ELR (cell line): ENCODE measurements around the gene ZSWIM5.
"Not testable (repeated sequence)": the region's sequence is repeated elsewhere in the genome, so short reads cannot be mapped to it uniquely, and the experiment has no call there.

Source experiments
- DNase-seq: peaks from one replicate; pipeline ENCODE4 v3.0.0-alpha.2; 2015; ENCODE audit warnings: low read depth

The ZSWIM5 gene

DNA sequence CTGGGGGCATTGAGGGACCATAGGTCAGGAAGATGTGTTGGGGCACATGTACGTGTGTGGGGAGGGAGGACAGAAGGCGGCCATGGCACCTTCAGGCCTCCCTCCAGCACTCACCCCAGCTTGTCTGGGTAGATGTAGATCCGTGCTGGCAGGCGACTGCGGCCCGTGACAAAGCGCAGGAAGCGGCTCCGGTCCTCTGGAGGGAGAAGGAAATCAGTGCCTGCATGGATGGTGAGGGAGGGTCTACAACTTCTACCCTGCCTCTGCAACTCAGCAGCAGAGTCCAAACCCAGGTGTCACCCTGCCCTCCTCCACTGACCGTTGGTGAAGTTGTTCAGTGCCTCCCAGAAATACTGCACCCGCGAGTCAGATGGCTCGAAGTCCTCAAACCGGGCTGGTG, 202.7 kb downstream of the ZSWIM5 start:
- DNase-seq = no peak

DNA sequence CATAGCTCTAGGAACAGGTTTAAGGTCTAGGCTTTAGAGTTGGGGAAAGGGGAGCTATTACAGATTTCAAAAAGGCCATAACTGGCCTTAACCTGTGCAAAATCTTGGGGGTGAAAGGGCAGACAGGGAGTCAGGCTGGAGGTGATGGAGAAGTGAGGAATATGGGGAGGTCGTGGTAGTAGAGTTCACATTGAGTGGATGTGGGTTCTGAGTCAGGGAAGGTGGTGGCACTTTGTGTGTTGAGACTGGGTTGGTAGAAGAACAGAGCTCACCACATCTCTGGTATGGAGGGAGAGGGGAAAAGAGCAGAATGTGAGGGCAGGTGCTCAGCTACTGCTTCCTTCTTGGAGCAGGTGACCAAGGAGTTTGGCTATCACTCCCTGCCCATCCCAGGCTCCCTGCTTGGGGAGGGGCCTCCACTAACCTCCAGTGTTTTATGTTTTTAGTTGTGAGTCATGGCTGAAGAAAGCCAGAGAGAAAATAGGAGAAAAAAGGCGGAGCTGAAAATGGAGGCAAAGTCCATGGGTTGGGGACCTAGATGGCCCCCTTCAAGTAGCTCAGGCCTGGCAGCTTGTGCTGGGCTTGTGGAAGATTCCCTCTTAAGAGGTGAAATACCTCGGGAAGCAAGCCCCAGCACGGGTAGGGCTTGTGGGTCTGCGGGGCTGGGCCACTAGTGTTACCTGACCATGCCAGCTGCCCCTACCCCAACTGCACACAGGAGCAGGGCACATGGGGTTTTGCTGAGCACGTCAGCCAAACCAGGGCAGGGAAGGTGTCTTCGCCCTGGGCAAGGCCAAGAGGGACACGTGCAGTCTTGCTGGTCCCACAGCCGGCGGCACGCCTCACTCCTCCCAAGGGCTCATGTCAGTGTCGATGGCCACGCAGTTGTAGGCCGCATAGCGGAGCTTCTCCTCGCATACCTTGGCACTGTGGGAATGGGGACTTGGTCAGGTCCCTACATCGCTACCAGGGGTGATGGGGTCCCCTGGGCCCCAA, 203.5 kb downstream of the ZSWIM5 start:
- no peak for DNase-seq

DNA sequence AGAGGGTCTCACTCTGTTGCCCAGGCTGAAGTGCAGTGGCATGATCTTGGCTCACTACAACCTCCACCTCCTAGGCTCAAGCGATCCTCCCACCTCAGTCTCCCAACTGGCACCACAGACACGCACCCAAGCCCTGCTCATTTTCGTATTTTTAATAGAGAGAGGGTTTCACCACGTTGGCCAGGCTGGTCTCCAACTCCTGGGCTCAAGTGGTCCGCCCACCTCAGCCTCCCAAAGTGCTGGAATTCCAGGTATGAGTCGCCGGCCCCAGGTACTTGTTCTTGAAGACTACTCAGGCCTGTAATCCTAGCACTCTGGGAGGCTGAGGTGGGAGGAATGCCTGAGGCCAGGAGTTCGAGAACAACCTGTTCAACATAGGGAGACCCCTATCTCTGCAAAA, 204.8 kb downstream of the ZSWIM5 start:
- DNase-seq = not testable (repeated sequence)

DNA sequence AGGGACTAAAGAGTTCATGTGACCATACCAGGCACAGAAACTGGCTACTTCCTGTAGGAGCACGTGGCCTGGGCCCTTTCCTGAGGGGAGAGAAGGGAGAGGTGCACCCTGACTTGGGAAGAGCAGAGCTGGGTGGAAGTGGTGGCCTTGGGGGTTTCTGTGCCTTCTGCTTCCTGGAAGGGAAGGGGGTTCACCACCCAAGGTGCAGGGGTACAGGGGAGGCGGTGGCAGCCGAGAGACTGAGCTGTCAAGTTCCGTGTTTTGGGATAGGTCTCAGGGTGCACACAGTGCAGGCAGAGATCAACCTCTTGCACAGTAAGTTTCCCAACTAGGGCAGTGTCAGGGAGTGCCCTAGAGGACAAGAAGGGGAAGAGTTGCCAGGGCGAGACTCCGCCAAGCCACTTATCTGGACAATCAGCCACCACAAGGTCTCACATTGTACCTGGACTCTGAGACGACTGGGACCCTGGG, 205.4 kb downstream of the ZSWIM5 start:
- no peak for DNase-seq

DNA sequence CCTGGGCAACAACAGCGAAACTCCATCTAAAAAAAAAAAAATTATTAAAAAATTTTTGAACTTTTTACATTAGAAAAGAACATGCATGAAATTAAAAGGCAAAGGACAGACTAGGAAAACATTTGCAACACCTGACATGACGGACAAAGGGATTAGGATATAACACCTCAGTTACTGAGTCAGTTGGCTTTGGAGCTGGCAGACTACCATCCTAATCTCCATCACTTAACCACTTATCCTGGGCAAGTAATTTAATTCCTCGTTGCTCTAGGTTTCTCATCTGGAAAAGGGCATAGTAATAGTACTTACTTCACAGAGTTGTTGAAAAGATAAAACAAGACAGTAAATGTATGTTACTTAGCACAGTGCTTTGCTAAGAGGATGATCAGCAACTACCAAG, 207.2 kb downstream of the ZSWIM5 start:
- no peak for DNase-seq

DNA sequence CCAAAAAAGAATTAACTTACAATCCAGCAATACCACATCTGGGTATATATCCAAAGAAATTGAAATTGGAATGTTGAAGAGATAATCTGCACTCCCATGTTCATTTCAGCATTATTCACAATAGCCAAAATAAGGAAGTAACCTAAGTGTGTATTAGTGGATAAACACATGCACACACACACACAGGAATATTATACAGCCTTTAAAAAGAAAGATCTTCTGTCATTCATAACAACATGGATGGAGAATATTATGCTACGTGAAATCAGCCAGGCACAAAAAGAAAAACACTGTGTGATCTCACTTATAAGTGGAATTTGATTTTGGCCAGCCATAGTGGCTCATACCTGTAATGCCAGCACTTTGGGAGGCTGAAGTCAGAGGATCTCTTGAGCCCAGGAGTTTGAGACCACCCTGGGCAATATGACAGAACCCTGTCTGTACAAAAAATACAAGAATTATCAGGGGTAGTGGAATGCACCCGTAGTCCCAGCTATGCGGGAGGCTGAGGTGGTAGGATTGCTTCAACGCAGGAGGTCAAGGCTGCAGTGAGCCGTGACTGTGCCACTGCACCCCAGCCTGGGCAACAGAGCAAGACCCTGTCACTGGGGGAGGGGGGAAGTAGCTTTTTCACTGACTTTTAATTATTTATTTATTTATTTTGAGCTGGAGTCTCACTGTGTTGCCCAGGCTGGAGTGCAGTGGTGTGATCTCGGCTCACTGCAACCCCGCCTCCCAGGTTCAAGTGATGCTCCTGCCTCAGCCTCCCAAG, 210.8 kb downstream of the ZSWIM5 start:
- no peak for DNase-seq

DNA sequence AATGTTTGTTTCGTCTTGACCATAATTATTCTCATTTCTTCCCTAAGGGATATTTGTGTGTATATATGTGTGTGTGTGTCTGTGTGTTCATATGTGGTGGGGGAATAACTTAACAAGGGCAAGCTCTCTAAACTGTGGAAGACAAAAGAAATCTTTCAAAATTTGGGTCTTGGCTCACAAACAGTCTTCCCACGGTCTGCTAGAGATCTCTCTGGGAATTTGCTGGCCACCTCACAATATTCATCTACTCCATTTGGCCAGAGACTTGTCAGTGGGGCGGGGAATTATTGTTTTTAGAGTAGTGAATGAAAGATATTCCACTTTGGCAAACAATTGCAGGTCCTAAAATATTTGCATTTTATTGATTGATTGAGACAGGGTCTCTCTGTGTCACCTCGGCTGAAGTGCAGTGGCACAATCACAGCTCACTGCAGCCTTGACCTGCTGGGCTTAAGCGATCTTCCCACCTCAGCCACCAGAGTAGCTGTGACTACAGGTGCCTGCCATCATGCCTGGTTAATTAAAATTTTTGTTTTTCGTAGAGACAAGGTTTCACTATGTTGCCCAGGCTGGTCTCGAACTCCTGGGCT, 212.0 kb downstream of the ZSWIM5 start:
- DNase-seq = no peak

DNA sequence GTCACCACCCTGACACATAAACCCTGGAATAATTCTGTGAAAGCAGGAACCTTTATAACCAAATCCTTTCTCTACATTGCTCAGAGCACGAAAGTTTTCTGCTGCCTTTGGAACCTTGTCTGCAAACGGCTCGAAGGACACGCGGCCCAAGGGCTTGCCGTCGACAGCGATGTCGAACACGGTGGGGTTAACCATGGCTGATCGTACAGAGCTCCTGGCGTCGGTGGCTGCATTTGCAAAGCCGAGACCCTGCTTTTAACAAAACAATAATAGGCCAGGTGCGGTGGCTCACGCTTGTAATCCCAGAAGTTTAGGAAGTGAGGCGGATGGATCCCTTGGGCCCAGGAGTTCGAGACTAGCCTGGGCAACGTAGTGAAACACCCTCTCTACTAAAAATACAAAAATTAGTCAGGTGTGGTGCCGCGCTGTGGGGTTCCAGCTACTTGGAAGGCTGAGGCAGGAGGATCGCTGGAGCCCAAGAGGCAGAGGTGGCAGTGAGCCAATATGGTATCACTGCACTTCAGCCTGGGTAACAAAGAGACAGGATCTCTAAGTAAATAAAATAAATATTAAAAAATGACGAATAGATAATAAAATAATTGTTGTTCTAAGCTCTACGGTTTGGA, 217.8 kb downstream of the ZSWIM5 start:
- no peak for DNase-seq

DNA sequence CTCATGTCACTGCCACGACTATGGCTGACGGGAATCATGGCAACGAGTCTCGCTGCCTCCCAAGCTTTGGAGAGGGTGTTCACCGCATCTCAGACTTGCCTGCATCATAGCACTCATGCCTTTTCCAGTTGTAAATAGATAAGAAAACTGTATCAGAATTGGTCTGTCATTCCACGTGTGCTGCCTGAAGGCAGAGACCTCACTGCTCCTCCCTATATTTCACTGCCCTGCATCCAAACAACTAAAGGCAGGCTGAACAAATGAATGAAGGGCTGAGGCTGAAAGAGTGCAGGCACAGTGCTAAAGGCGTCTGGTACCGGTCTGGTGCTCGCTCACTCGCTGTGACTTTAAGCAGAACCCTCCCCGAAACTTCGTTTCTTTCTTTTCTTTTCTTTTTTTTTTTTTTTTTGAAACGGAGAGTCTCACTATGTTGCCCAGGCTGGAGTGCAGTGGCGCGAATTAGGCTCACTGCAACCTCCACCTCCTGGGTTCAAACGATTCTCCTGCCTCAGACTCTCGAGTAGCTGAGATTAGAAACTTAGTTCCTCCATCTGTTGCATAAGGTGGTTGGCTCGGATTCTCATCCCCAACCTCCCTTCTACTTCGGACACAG, 220.6 kb downstream of the ZSWIM5 start:
- peak; percentile 30 for DNase-seq

DNA sequence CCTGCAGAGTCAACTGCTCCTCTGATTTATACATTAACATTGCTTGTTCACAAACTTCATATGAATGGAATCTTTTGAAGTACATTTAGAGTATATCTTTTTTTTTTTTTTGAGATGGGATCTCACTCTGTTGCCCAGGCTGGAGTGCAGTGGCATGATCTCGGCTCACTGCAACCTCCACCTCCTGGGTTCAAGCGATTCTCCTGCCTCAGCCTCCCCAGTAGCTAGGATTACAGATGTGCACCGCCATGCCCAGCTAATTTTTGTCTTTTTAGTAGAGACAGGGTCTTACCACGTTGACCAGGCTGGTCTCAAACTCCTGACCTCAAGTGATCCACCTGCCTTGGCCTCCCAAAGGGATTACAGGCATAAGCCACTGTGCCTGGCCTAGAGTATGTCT, 229.0 kb downstream of the ZSWIM5 start:
- DNase-seq = not testable (repeated sequence)

DNA sequence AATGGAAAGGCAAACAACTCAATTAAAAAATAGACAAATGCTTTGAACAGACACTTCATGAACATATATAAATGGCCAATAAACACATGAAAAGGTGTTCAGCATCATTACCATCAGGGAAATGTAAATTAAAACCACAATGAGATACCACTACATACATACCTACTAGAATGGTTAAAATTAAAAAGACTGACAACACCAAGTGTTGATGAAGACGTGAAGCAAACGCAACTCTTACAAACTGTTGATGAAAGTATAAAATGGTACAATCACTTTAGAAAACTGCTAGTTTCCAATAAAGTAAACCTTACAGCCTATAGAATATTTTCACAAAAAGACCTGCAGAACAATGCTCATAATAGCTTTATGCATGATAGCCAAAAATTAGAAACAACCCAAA, 230.2 kb downstream of the ZSWIM5 start:
- no peak for DNase-seq

DNA sequence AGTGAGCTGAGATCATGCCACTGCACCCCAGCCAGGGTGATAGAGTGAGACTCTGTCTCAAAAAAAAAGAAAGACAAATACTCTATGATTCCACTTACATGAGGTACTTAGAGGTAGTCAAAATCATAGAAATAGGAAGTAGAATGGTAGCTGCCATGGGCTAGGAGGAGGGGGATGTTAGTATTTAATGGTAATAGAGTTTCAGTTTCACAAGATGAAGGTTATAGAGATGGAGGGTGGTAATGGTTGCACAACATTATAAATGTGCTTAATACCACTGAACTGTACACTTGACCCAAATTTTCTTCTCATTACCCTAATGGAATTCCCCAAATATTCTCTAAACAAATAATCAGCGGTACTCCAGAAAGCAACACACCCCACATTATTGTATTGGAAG, 232.8 kb downstream of the ZSWIM5 start:
- no peak for DNase-seq

DNA sequence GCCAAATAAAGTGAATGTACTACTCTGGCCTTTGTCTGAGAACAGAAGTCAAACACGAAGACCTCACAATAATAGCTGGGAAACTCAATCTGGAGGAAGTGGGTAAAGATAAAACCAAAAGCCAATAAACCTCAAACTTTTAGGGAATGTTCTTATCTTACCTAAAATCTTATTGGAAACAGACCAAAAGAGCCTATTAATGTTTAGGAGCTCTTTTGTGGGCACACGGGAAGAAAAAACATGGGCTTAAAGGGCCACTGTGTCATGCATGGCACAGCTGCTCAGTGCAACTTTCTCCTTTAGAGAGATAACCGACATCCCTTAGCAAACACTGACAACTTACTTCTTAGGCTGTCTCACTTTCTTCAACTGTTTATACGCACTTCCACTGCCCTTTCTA, 236.1 kb downstream of the ZSWIM5 start:
- peak; percentile 67 for DNase-seq
